H1 (cell line): ENCODE measurements around the gene ZFYVE16. TPM values are rescaled to one million over a fixed set of nuclear protein-coding genes. Genes with fewer than 3 reads are reported as not detected.

ENCODE experiments used
- BCL11A ChIP-seq, 2 experiments: IDR thresholded peaks; one replicate each; pipeline ENCODE4 v1.6.1; 2011; ENCODE audit warnings: low read depth in 2 of 2, low read length in 2 of 2, mild to moderate bottlenecking in 2 of 2
- CREB1 ChIP-seq: IDR thresholded peaks from 2 replicates; pipeline ENCODE4 v1.6.1; 2012; ENCODE audit warnings: inconsistent platforms
- EP300 ChIP-seq, 2 experiments: IDR thresholded peaks; 1 replicate in 1 of 2; 2 replicates in 1 of 2; pipeline ENCODE4 v1.6.1; 2011 to 2012; ENCODE audit warnings: low read depth in 2 of 2, low read length in 2 of 2, mild to moderate bottlenecking in 2 of 2, borderline replicate concordance in 1 of 2, inconsistent platforms in 1 of 2, moderate library complexity in 1 of 2
- EZH2 ChIP-seq: fragments of 200-600 bp; sonication (generic); IDR thresholded peaks from 2 replicates; pipeline ENCODE4 v1.7.1; 2012; ENCODE audit warnings: low read depth, mild to moderate bottlenecking, moderate library complexity, low read length, inconsistent platforms; ENCODE audit not compliant: severe bottlenecking
- POLR2AphosphoS5 ChIP-seq: IDR thresholded peaks from 2 replicates; pipeline ENCODE4 v1.6.1; 2011; ENCODE audit warnings: low read depth, low read length
- RXRA ChIP-seq: IDR thresholded peaks from 2 replicates; pipeline ENCODE4 v1.6.1; 2011; ENCODE audit warnings: low read depth, mild to moderate bottlenecking, low read length, moderate library complexity; ENCODE audit not compliant: insufficient read depth
- polyA plus RNA-seq, 7 experiments: library from polyadenylated mRNA; depleted of rRNA in 3 of 7; stranded (reverse) in 5 of 7; unstranded in 2 of 7; fragments of >200 nt in 5 of 7; fragments of 200-250 nt in 2 of 7; gene quantifications; 1 replicate in 5 of 7; 2 replicates in 1 of 7; 4 replicates in 1 of 7; pipeline versions ENCODE4 v1.2.1 to v1.2.3, GENCODE V29; 2011 to 2013; ENCODE audit warnings: missing spikeins in 2 of 7, mixed read lengths in 2 of 7
- total RNA-seq: library from RNA; stranded (reverse); fragmentation: NEBNext Ultra II Directional; extraction: Animal tissue kit (Norgen Biotek cat#: 25700); gene quantifications from 2 replicates; pipeline ENCODE4 v1.2.1, GENCODE V29; 2021
- TF ChIP-seq, protein P1 (sequence below), 3 experiments: IDR thresholded peaks; 1 replicate in 2 of 3; 2 replicates in 1 of 3; pipeline versions ENCODE4 v1.5.1 to v1.6.1; 2011; ENCODE audit warnings: low read length in 3 of 3, mild to moderate bottlenecking in 3 of 3, inconsistent platforms in 2 of 3, low read depth in 1 of 3, moderate library complexity in 1 of 3; ENCODE audit not compliant: insufficient read depth in 1 of 3; ENCODE audit errors: control extremely low read depth in 1 of 3

Gene ZFYVE16
- total and polyA plus RNA-seq, 2 of the 8 experiments (the other 6 are each of a cell fraction or from before 2014, with no cell fraction given) = 3.6 to 24.2 TPM

DNA sequence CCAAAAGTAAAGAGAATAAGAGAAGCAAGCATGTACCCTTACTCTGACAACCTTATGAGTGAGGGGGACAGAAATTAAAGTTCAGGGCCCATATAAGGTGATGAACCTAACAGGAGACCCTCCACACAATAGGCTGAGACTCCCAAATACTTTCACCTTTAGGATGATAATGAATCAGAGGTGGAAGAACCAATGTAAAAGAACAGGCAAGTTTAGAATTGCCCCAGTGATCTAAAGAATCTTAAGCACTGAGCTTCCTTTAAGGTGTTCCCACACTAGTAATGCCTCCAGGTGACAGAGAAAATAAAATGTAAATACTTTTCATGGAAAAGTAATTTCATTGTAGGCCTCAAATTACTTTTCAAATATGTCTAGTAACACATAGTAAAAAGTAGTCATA is 71.8 kb downstream of the ZFYVE16 start (continued):
- TF ChIP-seq, protein P1, sequence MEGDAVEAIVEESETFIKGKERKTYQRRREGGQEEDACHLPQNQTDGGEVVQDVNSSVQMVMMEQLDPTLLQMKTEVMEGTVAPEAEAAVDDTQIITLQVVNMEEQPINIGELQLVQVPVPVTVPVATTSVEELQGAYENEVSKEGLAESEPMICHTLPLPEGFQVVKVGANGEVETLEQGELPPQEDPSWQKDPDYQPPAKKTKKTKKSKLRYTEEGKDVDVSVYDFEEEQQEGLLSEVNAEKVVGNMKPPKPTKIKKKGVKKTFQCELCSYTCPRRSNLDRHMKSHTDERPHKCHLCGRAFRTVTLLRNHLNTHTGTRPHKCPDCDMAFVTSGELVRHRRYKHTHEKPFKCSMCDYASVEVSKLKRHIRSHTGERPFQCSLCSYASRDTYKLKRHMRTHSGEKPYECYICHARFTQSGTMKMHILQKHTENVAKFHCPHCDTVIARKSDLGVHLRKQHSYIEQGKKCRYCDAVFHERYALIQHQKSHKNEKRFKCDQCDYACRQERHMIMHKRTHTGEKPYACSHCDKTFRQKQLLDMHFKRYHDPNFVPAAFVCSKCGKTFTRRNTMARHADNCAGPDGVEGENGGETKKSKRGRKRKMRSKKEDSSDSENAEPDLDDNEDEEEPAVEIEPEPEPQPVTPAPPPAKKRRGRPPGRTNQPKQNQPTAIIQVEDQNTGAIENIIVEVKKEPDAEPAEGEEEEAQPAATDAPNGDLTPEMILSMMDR (IDR thresholded peaks at IDR 0.05; ENCODE audit: control extremely low read depth in 1 of 3, insufficient read depth in 1 of 3, low read depth in 1 of 3, low read length in 3 of 3) = no peak
- TF ChIP-seq POLR2AphosphoS5 (no peak), BCL11A (IDR thresholded peaks at IDR 0.05; ENCODE audit: low read depth in 2 of 2, low read length in 2 of 2) (no peak), EZH2 (no peak), RXRA (no peak), CREB1 (no peak), EP300 (IDR thresholded peaks at IDR 0.05; ENCODE audit: borderline replicate concordance in 1 of 2, low read depth in 2 of 2, low read length in 2 of 2) (no peak)
